G401.6 (cell line): ENCODE data around the gene MCF2L2.

ENCODE experiments used
- FAIRE-seq: peaks from 2 replicates; lab custom pipeline; 2012; peaks lifted over from hg19 to GRCh38; lab: Jason Lieb, UNC

The MCF2L2 gene

DNA sequence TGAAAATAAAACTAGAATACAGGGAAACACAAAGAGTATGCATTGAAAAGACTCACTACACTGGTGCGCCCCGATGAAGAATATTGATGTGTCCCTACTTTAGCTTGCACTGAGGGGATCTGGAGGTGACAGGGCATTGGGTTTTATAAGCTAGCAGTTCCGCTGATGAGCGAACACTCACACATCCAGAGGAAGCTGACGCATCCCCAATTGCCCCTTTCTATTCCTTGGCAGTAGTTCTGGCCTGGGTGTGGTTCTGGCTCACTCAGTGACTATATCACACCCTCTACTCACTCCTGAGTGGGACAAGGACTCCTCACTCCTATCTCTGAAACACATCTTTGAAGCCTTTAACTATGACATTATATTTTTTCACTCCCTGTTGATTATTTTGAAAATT, 104.3 kb downstream of the MCF2L2 start:
- FAIRE-seq: no peak

DNA sequence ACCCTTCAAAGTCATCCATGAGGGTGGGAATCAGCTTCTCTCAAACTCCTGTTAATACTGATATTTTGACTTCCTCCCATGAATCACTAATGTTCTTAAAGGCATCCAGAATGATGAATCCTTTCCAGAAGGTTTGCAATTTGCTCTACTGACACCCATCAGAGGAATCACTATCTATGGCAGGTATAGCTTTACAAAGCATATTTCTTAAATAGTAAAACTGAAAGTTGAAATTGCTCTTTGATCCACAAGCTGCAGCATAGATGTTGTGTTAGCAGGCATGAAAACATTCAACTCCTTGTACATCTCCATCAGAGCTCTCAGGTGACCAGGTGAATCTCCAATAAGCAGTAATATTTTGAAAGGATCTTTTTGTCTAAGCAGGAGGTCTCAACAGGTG, 109.0 kb downstream of the MCF2L2 start:
- no peak for FAIRE-seq

DNA sequence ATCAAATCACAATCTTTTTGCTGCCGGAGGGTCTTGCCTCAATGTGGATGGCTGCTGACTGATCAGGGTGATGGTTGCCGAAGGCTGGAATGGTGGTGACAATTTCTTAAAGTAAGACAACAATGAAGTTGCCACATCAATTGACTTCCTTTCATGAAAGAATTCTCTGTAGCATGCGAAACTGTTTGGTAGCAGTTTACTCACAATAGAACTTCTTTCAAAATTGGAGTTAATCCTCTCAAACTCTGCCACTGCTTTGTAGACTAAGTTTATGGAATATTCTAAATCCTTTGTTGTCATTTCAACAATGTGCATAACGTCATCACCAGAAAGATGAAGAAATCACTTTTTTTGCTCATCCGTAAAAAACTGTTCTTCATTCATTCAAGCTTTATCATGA, 109.5 kb downstream of the MCF2L2 start:
- FAIRE-seq: no peak

DNA sequence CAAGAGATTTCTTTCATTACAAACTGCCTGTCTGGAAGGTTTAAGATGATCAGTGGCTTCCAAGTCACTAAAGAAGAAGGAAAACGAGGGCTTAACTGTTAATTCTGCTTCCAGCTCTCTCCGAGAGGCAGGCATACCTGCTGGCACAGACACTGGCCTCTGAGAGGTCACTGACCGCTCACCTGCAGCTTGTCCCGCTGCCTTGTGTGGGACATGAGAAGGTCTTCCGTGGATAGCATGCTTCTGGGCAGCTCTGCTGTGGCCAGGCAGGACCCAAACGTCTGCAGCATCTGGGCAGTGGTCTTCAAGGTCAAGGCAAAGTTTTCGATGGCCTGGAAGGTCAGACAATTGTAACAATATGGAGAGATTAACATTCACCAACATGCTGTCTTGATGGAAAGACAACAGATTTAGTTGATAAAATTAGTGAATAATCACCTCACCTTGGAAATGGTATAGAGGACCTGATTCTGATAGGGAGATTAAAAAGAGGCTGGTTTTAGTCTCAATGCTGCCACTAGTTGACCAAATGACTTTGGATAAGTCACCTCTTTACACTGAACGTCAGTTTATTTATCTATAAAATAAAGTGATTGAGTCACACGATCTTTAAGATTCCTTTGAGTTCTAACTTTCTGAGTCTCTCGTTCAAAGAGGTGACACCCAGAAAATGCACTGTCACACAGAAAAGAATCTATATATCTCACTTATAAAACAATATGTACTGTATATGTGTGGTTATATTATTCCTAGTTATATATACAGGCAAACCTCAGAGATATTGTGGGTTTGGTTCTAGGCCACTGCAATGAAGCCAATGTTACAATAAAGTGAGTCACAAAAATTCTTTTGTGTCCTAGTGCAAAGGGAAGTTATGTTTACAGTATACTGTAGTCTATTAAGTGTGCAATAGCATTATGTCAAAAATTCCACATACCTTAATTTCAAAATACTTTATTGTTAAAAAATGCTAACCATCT, 110.2 kb downstream of the MCF2L2 start:
- FAIRE-seq: no peak

DNA sequence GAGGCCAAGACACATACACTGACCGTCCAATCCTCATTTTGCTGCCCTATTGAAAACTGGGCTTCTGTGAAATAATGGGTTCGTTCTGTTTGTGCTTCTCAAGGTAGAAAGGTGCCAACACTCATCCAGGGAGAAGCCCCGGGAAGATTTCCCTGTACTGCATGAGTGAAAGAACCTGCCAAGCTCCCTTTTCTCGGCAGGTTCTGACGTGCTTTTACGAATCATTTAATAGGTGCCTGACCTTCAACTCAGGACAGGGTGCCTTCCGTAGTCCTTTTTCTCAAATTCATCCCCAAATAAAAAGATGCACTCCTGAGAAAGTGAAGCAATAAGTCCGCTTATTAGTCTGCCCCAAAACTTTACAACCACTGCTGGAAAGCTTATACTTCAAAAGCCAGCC, 111.1 kb downstream of the MCF2L2 start:
- FAIRE-seq: no peak

DNA sequence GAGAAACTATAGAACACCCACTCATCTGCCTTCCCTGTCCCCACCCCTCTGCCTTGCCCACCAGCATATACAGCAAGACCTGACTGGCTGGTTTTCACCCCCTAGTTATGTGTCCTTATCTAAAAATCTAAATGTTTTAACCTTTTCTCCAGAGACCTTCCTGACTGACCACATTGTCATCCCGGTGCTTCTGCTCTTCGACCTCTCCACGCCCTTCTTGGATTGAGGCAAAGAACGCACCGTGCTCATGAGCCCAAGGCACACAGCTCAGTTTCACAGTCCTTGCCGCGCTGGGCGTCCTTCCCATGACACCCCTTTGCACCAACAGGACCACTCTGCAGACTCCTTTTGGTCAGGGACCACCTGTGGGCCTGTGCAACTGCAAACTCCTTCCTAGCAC, 112.7 kb downstream of the MCF2L2 start:
- no peak for FAIRE-seq

DNA sequence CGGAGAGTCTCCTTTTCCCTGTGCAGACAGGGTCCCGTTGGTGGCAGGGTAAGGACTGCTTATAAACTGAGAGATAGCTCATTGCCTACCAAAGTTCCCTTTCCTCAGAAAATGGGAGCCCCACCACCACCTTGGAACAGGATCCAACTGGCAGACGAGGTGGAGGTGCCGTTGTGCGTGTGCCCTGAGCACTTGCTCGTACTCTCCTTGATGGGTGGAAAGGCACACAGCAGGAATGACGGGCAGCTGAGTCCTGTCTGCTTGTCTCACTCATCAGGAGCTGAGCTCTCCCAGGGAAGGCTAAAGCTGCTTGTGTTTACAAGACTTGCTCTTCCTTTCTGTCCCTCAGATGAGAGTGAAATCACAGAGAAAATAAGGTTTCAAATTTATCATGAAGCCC, 114.7 kb downstream of the MCF2L2 start:
- no peak for FAIRE-seq

DNA sequence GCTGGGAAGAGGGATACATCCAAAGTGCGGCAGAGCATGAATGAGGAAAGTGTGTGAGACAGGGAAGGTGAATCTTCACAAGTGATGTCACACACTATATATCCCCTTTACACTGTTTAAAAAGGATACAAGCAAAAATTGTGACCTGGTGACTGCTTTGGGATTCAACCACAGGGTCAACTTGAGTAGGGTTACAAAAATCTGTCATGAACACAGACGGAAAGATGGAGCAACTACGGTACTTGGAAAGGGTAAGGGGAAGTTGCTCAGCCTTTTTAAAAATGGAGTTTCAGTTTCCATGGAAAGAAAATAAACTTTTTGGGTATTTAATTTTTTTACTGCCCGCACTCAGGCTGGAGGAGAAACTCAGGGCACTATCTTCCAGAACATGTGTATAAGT, 115.1 kb downstream of the MCF2L2 start:
- FAIRE-seq: no peak

DNA sequence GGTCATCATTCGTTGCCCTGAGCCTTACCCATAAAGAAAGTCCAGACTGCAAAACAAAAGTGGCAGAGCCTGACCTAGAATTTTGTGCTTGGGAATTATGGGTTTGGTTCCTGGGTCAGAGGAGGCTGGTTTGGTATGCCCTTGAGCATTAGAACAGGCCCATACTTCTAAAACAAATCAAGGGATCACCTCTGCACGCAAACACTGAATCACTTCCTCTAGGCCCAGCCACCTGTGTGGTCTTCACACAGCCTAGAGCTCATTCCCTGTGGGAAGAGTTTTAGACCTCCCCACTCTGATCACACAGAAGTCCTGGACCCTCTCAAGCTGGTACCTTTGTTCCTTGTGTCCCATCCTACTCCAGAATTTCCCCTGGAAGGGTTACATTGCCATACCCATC, 116.0 kb downstream of the MCF2L2 start:
- FAIRE-seq: no peak

DNA sequence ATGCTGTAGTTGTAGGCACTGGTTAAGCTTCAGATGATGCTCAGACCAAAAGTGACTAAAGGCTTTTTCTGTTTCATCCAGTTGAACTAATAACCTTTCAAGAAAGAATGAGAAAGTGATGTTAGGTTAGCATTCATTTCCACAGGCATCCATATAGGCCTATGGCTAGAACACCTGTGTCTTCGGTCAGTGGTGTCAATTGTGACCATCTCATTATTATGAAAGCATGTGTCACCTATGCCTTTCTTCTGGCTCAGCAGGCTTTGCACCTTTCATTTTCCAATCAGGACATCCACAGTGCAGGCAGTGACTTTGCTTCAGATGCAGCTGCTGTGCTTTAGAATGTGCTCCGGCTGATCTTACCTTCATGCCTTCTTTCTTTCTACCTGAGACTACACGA, 117.5 kb downstream of the MCF2L2 start:
- no peak for FAIRE-seq

DNA sequence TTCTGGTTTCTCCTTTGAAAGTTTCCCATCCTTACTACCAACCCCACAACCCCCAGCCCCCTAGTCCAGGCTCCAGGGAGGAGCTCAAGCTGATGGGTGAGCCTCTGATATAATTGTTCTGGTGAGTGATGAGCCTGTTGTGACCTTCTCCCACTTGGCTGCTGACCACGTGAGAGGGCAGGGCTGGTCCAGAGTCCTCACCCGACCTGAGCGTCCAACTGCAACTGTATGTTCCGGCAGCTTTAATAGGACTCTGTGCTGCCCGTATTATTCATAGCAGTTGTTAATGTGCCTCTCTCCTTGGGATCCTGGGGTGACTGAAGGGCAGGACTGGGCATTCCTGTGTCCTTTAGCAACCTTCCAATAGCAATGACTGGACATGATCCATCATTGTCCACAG, 119.1 kb downstream of the MCF2L2 start:
- no peak for FAIRE-seq

DNA sequence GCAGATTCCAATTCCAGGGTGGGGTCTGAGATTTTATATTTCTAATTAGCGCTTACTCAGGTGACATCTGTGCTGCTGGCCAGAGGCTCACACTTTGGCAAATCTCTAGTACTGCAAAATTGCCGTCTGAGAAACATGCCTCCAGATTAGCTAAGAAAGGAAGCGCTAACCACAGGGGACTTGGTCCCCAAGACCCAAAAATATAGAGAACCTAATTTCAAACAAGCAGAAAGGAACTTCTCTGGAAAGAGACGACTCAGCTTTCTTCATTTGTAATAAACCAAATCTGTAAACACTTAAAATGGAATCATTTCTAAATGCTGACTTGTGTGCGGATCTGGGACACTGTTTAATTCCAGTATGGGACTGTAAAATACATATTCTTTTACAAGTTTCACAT, 119.7 kb downstream of the MCF2L2 start:
- no peak for FAIRE-seq

DNA sequence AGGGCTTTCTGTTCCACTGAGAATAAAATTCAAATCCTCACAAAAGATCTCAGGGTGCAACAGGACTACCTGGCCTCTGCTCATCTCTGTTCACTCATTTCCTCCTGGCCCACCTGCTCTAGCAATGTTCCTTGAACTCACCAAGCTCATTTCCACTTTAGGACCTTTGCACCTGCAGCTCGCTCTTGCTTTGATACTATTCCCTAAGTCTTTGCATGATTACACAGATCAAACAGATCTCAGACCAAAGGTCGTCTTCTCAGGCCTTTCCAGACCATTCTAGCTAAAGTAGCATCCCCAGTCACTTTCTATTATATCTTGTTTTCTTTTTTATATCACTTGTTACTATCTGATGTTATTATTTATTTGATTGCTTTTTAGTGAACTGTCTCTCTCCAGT, 120.7 kb downstream of the MCF2L2 start:
- no peak for FAIRE-seq

DNA sequence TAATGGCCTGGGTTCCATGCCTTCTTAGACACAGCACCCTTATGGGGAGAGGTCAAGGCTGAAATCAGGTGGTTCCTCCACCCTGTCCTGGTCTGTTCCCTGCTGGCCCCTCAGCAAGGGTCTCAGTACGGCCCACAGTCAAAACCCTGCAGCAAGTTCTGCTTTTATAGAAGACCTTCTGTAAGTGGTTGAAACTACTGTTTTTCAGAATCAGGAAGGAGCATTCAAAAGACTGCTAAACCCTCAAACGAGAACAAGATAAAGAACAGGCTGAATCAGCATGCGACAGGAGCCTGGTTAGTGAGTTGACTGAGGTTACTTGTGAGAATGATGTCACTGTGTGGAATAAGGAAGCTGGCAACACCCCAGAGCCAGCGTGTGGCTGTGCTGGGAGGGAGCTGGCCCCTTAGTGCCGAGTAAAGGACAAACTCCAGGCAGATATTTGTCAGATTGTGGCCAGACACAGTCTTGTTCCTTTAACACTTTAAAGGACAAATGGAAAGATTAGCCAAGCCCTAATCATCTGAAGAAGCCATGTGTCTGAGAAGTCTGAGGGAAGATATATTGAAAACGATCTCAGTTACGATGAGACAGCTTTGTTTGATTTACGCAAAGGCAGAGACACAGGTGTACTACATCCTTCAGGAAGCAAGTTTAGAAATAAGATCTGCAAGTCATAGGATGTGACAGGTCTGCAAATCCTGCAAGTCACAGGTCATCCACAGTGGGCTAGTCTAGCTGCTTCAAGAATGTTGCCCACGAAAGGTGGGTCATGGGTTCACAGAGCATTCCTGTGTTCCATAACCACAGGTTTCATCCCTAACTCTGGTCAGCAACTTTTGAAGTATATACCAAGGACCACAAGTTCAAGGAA, 121.4 kb downstream of the MCF2L2 start:
- no peak for FAIRE-seq

DNA sequence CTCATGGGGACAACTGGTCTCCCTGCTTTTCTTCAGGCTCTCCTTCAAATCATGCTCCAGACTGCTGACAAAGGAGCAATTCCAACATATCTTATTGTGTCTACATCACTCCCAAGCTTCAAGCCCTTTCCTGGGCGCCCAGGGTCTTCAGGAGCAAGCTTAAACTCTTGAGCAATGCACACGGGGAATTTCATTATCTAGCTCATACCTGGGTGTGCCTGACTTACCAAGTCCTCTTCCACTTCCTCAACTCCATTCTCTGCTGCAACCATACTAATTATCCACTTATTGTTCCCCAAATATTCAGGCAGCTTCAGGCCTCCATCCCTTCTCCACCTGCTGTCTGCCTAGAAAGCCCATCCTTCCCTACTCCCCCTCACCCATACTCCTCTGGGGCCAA, 124.7 kb downstream of the MCF2L2 start:
- no peak for FAIRE-seq

DNA sequence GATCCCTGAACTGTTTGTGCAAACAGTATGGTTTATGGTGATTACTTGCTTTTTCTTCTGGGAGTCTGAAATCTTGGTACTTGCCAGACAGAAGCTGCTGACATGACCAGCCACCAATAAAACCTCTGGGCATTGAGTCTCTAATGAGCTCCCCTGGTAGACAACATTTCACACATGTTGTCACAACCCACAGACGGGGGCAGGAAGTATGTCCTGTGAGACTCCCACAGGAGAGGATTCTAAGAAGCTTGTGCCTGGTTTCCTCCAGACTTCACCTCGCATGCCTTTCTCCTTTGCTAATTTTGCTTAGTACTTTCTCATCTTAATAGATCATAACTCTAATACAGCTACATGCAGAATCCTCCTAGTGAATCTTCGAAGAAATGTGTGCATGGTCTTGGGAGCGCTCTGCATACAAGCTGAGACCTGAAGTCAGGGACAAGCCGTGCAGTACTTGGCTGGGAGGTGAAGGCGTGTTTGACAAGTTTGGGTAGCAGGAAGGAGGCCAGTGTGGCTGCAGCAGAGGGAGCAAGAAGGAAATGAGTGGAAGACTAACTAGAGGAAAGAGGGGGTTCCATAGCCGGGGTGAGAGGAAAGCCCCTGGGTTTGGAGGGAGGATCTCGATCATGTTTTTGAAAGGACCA, 126.4 kb downstream of the MCF2L2 start:
- no peak for FAIRE-seq

DNA sequence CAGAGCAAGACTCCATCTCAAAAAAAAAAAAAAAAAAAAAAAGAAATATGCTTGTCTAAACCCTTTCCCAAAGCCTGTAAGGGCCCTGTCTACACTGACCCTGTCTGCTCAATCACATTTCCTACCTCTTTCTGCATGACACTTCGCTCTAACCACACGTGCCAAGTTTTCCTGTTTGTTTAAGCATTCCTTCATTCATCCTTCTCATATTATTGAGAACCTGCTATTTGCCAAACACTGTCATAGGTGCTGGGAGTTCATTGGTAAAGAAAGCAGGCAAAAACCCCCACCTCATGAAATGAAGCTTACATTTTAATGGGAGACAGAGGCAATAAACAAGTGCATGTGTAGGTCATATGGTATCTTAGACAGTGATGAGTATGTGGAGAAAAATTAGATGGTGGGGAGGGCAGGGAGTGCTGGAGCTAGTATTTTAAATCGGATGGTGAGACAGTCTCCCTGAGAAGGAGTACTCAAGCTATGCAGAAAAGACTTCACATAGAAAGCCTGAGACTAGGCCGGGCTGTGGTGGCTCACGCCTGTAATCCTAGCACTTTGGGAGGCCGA, 127.3 kb downstream of the MCF2L2 start:
- FAIRE-seq: no peak

DNA sequence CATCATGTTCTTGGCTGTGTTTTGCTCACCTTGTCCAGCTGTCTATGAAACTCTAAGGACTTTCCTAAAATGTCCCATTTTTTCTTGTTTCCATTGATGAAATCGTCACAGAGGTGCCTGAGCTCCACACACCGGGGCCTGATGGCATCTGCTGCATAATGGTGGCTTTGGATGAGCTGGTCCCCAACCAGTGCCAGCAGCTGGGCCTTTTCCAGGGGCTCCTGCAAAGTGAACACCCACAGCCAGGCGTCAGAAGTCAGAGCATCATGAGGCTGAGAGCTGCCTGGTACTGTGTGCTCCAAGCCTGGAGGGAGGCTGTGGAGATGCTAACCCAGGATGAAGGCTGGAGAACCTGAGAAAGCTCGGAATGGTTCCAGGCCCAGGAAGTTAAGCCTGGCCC, 128.4 kb downstream of the MCF2L2 start:
- FAIRE-seq: no peak

DNA sequence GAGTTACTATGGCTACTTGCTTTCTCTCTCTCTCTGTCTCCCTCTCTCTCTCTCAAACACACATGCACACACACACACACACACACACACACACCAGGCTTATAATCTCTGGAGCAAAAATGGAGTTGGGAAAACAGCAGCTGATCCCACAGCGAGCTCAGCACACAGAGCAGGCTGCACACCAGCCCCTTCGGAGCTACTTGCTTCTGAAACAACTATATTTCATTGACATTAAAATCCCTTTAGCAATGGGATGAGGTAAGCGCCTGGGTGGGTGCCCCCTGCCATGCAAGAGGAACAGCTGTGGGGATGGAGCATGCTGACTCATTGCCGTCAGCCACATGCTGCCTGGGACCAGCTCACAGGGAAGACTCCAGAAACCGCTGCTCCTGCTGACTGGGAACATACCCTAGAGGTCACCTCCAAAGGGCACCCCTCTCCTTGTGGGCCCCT, 129.7 kb downstream of the MCF2L2 start:
- FAIRE-seq: no peak

DNA sequence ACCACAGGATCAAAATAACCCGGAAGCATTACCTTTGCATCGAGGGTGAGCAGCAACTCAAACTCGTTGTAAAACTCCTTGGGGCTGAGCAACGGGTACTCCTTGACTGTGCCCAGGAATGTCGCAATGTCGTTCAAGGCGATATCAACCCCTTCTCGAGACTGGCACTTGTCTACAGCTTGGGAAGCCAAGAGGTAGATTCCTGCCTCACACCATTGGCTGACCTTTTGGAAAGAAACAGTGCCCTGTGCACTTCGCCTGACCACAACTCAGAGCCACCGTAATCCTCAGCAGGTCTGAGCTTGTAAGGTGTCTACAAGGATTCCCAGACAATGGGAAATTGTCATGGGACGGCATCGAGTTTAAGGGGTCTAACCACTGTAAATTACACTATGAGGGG, 131.5 kb downstream of the MCF2L2 start:
- no peak for FAIRE-seq

DNA sequence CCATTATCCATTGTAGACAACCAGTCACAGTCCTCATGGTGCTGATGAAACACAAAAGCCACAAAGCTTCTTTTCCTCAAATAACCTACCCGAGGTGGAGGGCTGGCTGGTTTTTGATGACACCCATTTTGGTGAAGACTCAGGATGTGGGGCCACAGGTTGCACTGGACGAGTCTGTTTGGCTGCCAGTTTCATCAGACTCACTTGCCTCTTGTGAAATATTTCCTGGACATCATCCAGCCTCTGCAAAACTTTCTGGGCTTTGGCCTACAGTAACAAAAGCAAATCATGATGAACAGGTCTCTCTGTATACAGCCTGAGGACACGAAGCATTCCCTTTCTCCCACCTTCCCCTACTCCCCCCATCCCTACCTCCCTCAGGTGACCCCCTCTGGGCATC, 133.2 kb downstream of the MCF2L2 start:
- no peak for FAIRE-seq

DNA sequence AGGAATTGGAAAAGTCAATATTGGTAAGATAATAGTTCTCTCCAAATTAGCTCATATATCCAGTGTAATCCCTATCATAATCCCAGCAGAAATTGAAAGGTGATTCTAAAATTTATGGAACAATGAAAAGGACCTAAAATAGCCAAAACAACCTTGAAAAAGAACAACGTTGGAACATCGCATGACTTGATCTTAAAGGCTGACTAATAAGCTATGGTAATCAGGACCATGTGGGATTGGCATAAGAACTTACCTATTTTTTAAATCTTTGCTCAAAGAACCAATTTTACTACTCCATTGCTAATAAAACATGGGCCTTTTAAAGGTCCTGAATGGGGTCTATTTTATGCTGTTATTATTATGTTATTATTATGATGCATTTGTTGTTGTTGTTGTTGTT, 134.5 kb downstream of the MCF2L2 start:
- no peak for FAIRE-seq
